HG02588 (cell line): ENCODE measurements around the gene FAM168B.

ENCODE experiments used
- ATAC-seq: cut with Tn5 transposase; IDR thresholded peaks from one replicate; pipeline ENCODE4 v1.9.1; 2021; ENCODE audit warnings: mild to moderate bottlenecking, moderate library complexity; ENCODE audit not compliant: unreplicated experiment

Gene FAM168B

DNA sequence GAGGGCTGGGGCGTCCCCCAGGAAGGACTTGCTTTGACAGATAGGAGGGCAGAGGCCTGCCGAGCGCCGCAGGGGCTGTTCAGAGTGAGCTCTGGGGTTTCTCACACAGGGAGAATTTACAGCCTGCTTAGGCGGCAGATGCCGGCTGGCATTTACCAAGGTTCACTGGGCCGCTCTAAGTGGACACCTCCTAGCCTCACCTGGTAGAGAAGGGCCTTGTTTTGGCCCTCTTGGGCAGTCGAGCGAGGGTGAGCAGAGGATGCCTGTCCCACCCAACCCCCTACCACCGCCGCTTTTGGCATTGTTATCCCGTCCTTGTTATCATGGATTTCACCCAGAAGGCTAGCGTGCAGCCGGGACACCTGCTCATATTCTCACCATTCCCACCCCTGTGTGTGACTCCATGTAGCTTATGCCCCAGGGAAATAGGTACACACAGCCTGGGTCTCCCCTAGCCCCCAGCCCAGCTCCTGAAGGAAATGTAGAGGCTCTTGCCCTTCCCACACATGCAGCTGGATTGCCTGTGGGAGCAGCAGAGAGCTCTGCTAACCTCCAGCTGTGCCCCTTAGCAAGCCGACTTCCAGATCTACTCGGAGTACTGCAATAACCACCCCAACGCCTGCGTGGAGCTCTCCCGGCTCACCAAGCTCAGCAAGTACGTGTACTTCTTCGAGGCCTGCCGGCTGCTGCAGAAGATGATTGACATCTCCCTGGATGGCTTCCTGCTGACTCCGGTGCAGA is 52.4 kb downstream of the FAM168B start:
- ATAC-seq: no peak

DNA sequence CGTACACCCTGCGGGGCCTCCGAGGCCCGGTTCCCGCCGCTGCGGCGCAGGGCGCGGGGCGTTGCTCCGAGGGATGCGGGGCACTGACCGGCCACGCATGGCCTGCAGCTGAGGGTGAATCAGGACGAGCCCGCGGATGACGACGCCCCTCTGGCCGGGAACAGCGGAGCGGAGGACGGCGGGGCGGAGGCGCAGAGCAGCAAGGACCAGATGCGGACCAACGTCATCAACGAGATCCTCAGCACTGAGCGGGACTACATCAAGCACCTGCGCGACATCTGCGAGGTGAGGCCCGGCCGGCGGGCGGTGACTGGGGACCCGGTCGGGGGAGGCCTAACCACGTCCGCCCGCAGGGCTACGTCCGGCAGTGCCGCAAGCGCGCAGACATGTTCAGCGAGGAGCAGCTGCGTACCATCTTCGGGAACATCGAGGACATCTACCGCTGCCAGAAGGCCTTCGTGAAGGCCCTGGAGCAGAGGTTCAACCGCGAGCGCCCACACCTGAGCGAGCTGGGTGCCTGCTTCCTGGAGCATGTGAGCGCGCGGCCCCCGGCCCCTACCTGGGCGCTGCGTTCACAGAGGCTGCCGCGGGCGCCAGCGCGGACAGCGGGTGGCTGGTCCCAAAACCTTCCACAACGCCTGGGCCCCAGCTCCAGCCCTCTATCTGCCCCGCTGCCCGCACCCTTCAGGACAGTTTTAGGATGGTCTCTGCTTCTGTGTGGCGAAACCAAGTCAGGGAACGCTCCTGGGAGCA is 53.2 kb downstream of the FAM168B start:
- ATAC-seq: no peak

DNA sequence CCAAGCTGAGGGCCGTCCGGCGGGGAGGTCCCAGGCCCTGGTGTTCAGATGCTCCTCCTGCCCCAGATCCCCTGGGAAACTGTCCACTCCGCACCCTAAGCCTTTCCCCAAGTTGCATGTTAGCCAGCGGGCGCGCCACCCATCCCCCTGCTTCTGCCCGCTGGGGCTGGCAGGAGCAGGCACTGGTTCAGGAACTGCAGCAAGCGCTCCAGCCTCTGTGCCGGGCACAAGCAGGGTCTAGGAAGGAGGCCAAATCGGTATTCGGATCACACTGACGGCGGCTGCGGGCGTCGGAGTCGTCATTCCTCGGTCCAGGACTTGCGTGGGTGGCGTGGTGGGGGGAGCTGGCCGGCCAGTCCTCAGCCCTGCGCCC is 53.7 kb downstream of the FAM168B start:
- no peak for ATAC-seq

DNA sequence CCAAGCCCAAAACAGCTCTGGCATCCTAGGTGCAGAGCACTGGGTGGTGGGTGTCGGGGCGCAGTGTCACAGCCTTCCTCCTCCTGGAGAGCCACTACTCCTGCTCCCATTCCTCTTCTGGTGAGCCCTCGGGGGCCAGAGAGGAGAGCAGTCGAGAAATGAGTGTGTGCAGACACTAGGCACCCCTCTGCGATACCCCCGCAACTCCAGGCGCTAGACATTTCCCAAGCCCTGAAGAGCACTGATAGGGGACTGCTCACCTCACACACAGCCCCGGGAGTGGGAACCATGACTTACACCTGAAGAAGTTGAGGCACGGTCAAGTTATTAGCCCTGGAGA is 54.2 kb downstream of the FAM168B start:
- no peak for ATAC-seq

DNA sequence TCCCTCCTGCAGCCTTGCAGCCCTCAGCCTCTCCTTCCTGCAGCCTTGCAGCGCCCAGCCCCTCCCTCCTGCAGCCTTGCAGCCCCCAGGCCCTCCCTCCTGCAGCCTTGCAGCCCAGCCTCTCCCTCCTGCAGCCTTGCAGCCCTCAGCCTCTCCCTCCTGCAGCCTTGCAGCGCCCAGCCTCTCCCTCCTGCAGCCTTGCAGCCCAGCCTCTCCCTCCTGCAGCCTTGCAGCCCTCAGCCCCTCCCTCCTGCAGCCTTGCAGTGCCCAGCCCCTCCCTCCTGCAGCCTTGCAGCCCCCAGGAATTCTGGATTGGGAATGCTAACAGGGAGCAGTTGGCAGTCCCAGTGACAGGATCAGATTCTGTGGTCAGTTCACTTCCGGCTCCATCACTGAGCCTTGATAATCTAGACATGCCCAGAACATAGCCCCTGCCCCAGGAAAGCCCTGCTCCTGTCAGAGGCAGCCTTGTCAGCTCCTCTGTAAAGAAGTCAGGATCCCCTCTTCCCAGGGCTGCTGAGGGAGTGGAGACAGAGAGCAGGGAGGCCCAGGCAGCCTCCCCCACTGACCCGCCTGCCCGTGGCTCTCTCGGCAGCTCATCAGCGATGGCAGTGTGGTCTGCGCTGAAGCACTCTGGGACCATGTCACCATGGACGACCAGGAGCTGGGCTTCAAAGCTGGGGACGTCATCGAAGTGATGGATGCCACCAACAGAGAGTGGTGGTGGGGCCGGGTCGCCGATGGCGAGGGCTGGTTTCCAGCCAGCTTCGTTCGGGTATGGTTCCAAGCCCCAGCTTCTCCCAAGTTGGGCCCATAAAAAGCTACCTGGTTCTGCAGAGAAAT is 54.8 kb downstream of the FAM168B start:
- ATAC-seq: no peak

DNA sequence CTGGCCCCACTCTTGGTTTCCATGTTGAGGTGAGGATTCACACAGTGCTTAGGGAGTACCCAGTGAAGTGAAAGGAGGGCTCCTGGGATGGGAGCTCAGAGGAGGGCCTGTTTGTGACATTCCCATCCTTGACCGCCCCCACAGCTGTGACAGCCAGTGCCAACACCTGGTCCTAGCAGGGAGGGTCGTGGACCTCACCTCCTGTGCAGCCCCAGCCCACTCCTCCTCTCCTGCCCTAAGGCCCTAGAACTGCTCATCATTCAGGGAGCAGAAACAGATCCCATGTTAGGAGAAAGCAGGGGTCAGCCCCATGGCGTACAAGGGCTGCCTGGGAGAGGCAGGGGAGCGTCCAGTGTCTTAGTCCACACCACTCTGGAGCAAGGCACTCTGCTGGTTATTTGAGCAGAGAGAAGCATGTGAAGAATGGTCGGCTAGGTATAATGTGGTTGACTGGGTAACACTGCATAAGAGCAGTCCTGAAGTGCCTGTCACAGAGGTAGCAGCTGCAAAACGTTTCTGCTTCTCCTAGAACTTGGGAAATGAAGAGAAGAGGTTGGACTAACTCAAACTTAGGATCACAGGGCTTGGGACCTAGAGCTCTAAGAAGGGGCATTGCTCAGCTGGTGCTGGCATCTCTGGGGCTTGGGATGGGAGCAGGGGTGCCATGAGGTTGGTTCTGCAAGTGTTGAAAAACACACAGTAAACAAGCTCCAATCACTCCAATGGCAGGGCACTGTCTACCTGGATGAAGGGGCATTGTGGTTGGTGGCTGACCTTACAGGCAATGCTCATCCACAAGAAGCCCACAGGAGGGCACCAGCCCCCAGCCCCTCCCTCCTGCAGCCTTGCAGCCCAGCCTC is 55.6 kb downstream of the FAM168B start:
- no peak for ATAC-seq

DNA sequence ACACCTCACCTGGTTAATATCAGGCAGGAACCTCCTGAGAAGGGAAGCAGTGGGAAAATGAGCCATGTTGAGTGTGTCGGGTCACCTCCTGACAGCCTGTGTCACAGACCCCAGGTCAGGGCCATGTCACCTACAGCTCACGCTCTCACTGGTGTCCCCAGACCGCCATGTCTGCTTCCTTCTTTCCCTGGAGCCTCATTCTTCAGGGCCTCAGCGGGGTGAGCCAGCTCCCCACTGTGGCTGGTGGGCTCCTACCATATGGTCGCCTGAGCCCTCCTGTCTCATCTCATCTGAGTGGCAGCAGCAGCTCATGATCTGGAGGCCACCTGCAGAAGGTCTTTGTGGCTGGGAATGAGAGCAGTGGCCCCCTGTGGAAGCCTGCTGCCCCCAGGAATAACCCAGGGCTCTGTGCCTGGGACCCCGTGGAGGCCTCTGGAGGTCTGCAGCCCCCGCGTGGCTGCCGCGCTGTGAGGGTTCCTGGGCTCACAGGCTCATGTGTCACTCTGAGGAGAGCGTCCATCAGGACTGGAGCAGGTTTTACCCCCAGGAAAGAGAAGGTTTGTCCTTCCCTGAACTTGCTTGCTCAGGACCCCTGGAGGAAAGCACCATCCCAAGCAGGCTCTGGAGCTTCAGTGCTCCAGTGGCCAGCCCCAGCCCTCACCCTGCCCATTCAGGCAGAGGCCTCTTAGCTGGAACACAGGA is 56.4 kb downstream of the FAM168B start:
- ATAC-seq: no peak

DNA sequence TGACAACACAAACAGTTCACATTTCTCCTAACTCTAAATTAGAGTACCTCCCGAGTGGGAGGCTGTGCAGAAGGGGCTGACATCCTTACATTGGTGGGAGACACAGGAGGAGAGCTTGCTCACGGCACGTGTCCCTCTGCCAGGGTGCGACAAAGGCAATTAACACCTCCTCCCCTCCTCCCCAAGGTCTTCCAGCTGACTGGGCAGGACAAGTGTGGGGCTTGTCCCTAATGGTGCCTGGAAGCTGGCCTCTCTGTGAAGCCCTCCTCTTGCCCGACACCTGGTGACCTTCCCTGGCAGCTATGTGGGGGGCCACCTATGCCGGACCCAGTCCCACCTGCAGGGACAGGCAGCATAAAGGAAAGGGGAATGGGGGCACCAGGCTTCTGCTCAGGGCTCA is 57.0 kb downstream of the FAM168B start:
- no peak for ATAC-seq

DNA sequence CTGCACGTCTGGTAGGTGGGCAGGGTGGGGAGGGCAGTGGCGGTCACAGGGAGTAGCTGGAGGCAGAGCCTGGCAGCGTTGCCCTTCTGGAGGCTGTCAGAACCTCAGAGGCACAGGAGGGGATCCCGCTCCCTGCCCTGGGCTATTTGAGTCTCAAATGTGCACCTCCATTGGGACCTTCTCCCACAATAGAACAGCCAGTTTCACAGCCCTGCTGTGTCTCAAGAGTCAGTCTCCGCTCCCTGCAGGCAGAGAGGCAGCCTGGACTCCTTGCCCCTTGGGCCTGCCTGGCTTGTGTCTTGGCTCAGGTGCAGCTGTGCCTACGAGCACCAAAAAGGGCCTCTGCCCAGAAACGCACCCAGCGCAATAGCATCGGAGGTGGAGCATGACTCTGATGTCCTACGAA is 57.4 kb downstream of the FAM168B start:
- ATAC-seq: no peak

DNA sequence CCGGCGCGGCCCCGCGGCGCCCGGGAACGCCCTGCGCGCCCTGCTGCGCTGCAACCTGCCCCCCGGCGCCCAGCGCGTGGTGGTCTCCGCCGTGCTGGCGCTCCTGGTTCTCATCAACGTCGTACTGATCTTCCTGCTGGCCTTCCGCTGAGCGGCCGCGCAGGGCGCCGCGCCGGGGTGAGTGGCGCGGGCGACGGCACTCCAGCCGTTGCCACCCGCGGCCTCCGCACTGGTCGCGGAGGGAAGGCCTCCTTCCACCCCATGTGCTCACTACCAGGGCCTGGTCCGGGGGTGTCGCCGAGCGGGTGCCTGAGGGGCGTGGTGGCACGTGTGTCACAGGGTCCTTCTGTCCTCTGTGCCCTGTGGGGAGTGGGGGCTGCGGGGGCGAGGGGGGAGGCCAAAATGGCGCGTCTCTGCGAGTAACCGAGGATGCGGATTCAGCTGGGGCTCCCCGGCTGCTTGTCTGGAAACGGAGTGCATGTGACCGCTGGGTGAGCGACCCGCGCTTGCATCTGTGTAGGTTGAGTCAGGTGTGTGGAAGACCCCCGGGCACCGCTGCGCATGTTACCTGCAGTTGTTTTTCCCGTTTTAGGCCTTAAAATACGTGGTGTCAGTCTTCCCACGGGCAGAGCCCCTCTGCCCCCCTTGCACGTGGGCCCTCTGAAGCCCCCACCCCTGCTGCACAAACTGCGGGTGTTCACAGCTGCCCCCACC is 58.0 kb downstream of the FAM168B start:
- ATAC-seq: no peak

DNA sequence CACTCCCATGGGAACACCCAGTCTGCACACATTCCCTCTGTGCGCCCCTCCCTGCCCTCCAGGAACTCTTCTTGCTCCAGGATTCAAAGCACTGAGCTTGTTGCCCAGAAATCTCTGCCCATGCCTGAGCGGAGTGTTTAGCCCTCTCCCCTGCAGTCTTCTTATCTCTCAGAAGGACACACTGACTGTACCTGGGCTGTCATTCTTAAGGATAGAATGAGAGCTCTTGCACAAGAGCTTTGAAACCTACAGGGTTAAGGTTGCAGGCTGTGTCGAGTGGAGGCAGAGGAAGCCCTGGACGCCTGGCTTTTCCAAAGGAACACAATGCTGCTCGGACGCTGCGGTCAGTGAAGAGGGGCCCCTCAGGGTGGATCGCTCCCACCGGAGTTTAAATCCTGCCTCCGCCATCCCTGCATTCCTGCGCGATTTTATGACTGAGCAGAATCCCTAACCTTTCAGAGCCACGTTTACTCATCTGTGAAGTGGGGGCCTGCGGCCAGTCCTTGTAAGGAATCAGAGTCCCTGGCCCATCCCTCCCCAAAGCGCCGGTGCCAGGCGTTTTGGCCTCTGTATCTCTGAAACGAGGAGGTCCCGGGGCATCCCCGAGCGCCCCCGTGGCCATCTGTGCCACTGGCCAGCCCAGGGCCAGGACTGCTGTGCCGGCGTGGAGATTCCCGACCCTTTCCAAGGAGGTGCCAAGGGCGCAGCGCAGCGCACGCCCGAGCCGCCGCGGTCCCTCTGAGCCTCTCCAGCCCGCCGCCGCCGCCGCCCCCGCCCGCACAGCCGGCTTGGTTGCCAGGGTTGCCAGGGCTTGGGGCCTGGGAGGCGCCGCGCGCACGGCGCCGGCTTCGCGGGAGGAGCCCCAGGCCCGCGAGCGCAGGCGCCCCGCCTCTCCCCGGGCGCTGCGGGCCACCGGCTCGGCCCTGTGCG is 58.9 kb downstream of the FAM168B start:
- no peak for ATAC-seq

DNA sequence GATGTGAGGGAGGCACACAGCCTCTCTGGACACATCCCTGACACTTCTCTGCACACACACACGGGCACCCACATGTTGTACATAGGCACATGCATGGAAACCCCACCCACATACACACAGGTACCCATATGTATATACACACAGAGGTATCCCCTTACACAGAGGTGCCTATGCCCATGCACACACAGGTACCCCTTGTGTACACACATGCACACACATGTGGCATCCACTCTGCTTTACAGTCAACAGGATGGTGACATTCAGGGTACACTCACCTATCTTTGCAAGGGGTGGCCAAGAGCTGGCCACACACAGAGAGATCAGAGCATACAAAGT is 59.5 kb downstream of the FAM168B start:
- no peak for ATAC-seq

DNA sequence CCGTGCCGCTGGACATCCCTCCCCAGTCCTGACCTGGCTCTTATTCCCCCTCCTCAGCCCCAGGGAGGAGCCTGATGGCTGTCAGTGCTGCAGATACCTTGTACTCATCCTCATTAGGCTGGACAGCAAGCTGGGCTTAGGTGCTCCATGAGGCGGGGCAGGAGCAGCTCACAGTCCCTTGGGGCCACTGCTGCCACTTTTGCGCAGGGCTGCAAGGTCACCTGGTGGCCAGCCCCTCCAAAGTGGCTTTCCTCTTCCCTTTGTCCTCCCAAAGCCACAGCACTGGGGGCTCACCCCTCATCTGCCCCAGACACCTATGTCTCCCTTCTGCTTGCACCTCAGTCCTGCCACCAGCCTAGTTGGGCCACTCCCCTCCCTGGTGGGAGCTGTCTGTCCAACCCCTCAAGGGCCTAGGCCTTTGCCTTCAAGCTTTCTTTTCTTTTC is 60.8 kb downstream of the FAM168B start:
- ATAC-seq: no peak

DNA sequence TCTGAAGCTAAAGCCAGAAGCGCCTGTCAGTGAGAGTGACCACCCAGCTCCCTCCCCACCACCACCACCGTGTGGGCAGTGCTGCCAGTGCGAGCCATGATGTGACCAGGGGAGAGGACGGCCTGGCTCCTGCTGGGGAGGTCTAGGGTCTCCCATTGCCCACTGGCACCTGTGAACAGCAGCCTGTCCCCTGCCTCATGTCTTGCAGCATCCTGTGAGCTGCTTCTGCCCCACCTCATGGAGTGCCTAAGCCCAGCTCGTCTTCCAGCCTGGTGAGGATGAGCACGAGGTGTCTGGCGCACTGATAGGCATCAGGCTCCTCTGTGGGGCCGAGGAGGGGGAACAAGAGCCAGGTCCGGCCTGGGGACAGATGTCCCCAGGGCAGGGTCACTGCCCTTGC is 61.4 kb downstream of the FAM168B start:
- no peak for ATAC-seq

DNA sequence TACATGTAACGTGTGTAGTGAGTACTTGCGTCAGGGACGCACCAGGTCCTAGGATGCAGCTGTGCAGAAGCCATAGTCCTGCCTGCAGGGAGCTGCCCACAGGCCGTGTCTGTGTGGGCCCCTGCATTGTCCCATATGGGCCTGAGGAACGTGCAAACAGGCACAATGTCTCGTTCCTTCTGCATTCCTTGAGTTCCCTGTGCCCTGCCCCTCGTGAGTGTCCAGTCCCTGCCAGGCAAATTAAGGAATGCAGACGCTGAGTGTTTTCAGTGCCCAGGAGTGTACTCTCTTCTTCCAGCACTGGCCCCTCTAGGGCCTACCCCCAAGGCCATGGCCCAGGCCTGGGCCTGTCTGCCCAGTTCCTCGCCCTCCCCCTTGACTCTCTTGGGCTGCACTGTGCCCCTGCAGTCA is 61.8 kb downstream of the FAM168B start:
- no peak for ATAC-seq

DNA sequence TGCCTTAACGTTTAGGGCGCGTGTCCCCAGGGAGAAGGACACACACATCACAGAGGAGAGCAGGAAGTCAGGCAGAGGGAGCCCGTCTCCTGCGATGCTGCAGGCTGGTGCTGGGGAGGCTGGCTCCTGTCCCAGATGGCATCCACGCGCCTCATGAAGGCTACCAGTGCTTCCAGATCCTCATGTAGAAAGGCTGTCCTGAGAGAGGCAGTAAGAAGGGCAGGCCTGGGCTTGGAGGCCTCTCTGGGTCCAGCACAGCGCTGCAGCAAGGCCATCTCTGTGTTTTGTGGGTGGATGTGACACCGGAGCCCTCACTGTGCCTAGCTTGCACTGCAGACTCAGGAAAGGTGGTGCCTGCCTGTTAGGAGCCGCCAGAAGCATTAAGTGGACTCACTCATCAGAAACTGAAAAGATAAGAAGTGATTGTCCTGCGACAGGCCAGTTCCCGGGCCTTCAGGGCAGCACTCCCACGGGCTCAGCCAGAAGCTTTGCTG is 62.7 kb downstream of the FAM168B start:
- ATAC-seq: no peak

DNA sequence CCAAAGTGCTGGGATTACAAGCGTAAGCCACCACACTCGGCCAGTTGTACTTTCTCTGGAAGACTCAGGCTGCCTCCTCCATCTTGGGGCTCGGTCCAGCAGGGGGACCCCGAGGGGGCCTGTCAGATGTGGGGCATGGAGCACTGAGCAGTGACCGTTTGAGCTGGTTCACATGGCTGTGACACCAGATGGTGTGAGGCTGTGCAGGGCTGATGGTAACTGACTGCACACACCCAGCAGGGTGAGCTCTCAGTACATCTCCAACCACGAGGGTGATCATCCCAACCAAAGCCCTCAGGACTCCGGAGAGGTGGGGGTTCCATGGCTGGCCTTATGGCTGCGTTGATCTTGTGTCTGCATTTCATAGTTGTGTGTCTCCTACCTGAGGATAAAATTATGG is 63.4 kb downstream of the FAM168B start:
- ATAC-seq: no peak
